Fibroblast of skin of abdomen (primary cell): Measurements from ENCODE around the gene JADE2. TPM values are rescaled to one million over a fixed set of nuclear protein-coding genes. Genes with fewer than 3 reads are reported as not detected.
"Not testable (repeated sequence)": the region's sequence is repeated elsewhere in the genome, so short reads cannot be mapped to it uniquely, and the experiment has no call there.

Experiments
- DNase-seq: peaks from one replicate; pipeline ENCODE4 v3.0.0-alpha.2; 2013
- polyA plus RNA-seq, 2 experiments: library from polyadenylated mRNA; unstranded; fragments of 120-200 nt; gene quantifications; one replicate each; pipeline ENCODE4 v1.2.1, GENCODE V29; 2013; ENCODE audit not compliant: insufficient read length in 2 of 2

The JADE2 gene
- 6.1 TPM for polyA plus RNA-seq (2013, experiment 1 of 2; ENCODE audit: insufficient read length)
- 5.8 TPM for polyA plus RNA-seq (2013, experiment 2 of 2; ENCODE audit: insufficient read length)

GRCh38 chr5:134524826-134525682 is at the start of gene JADE2:
Gene JADE2 (plus strand): TSS chr5:134525670. CDS start chr5:134535858, 10,188 bp downstream.
- DNase-seq = peak; percentile 71

- DNase-seq = no peak
Observed at GRCh38 chr5:134477462-134478245, 47.8 kb upstream of the JADE2 start.

DNA sequence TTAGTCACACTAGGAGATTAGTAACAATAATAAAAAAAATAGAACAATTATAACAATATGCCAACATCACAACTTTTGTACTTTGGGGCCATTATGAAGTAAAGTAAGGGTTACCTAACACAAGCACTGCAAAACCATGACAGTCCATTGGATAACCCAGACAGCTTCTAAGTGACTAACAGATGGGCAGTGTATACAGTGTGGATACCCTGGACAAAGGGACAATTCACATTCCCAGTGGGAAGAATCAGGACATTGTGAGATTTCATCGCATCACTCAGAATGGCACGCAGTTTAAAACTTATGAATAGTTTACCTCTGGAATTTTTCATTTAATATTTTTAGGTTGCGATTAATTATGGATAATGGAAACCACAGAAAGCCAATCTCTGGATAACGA is 45.6 kb upstream of the JADE2 start:
- DNase-seq = no peak

DNA sequence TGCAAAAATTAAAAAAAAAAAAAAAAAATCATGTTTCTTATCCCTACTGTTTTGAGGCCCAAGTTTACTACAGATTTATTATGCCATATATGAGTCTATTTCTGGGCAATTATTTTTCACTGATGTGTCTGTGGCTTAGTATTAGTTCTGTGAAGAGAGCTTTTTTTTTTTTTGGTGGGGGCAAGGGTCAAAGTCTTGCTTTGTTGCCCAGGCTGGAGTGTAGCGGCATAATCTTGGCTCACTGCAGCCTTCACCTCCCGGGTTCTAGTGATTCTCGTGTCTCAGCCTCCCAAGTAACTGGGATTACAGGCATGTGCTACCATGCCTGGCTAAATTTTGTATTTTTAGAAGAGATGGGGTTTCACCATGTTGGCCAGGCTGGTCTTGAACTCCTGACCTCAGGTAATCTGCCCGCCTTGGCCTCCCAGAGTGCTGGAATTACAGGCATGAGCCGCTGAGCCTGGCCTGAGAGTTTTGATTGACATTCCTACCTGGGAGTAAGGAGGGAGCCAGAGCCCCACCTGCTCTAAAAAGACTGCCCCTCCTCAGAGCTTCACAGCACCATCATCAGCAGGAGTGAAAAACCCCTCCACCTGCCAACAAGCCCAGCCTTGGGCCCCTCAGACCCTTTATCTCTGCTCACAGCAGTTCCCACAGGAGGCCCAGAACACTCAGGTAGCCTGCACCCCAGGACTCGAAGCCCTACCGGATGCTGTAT is 36.1 kb upstream of the JADE2 start:
- DNase-seq = no peak

DNA sequence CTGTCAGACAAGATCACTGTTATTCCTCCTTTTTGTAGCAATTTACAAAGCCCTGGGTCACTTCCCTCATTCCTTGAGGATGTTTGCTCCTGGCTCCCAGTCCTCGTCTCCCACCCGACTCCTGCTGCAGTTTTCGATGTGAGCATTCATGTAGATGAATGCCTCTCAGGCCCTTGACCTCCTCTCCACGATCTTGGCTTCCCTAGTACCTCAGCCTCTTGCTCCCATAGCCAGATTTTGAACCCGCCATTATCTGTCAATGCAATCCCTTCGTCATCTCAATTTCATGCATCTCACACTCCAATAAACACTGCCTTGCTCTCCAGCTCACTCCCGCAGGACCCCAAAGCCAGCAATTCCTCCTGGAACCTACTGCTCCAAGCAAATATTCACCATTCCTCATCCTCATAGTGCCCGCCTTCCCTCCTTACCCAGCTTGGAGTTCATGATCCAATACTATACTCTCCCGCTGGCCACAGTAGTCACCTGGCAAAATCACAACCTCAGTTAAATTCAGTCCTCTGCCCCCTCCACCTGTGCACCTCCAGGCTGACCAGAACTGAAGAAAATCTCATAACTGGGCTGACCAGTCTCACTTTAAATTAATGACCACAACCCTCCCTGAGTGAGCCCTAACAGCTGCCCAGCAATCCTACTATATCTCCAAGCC is 35.1 kb upstream of the JADE2 start:
- no peak for DNase-seq

DNA sequence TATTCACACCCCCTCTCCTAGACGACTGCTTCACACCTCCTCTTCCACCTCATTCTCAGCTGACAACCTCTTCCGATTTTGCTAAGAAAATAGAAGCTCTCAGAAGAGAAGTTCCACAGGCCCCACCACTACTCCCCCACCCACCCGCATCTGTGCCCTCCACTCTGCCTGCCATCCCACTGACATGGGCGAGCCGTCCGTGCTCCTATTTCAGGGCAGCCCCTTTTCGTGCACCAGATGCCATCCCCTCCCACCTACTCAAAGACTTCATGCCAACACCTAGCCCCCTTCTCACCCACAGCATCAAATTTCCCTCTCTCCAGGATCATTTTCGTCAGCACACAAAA is 34.6 kb upstream of the JADE2 start:
- no peak for DNase-seq

DNA sequence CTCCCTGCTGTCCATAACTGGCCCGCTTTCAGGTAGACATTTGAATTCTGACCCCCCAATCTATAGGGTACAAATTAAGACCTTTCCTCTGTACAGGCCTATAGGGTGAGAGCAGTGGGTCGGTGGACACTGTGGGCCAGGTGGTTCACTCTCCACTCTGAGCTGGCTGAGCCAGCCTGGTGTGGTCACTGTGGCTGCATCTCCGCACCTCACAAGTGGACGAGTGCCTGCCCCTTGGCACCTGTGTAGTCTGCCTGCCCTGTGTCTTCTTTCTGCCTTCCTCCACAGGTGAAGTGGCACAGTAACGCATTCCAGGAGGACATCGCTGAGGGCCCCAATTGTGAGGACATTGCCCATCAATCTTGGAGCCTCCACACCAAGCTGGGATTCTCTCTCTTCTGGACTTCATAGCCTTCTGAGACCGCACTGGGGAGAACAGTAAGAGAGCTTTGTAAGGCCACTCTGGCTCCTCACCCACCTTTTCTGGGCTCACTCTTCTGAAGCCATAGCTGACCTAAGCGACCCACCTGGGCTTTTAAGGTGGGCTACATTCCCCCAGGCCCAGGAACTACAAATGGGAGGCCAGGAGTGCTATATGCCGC is 33.5 kb upstream of the JADE2 start:
- no peak for DNase-seq

DNA sequence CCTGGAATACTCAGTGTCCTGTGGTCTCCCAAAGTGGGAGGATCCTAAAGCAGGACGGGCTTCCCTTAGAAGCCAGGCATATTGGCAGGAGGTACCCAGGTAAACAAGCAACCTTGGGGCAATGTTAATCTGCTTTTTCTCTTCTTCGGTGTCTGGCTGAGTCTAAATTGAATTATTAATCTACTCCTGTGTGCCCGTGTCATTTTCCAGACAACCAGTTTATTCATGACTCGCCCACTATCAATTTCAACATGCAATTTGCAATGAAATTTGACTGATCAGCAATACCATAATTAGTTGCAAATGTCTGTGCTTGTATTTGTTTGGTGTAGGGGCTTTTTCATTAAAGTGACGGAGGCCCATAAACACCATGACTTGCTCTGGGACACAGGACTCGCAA is 32.9 kb upstream of the JADE2 start:
- no peak for DNase-seq

- DNase-seq = no peak
Observed at GRCh38 chr5:134493461-134494055, 31.9 kb upstream of the JADE2 start.

DNA sequence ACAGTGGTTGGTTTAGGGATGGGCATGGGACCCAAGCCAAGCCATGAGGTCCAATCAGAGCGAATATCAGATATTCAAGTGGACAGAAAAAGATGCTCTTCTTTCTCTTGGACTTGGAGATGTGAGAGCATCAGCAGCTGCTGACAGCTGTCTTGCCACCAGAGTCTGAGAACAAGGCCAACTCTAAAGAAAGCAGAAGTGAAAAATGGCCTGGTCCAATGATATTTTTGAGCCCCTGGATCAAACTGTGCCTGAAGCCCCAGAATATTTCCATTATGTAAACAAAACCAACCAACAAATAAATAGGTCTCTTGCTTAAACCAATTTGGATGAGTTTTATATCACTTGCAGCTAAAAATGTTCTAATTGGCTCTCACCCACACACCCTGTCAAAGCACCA is 30.7 kb upstream of the JADE2 start:
- no peak for DNase-seq

DNA sequence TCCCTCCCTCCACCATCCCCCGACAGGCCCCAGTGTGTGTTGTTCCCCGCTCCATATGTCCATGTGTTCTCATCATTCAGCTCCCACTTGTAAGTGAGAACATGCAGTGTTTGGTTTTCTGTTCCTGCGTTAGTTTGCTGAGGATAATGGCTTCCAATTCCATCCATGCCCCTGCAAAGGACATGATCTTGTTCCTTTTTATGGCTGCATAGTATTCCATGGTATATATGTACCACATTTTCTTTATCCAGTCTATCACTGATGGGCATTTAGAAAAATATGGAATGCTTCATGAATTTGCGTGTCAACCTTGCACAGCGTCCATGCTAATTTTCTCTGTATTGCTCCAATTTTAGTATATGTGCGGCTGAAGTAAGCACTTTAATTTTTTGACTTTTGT is 25.6 kb upstream of the JADE2 start:
- not testable (repeated sequence) for DNase-seq

DNA sequence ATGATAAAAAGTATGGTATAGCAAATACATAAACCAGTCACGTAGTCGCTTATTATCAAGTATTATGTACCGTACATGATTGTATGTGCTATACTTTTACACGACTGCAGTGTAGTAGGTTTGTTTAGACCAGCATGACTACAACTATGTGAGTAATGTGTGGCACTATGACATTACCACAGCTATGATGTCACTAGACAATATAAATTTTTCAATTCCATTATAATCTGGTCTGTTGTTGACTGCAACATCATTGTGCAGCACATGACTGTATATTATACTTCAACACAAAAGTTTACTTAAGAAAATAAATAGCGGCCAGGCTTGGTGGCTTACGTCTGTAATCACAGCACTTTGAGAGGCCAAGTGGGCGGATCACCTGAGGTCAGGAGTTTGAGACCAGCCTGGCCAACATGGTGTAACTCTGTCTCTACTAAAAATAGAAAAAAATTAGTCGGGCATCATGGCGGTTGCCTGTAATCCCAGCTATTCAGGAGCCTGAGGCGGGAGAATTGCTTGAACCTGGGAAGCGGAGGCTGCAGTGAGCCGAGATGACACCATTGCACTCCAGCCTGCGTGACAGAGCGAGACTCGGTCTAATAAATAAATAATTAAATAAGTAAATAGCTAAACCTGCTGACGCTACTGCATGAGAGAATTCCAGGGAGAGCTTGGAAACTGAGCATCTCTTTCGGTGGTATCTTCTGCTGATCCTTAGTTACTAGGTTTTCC is 24.6 kb upstream of the JADE2 start:
- no peak for DNase-seq

DNA sequence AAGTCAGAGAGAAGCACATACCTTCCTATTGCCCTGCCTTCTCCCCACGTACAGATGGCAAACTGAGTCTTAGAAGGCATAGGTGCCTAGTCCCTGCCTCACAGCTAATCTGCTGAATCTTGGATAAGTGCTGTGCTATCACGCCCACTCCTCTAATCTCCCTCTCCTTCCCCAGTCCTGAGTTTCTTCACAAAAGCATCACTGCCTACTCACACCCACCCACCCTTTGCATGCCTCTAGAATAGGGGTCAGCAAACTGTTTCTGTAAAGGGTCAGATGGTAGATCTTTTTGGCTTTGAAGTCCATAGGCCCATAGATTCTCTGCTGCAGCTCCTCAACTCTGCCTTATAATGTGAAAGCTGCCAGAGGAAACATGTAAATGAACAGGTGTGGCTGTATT is 23.2 kb upstream of the JADE2 start:
- DNase-seq = no peak

DNA sequence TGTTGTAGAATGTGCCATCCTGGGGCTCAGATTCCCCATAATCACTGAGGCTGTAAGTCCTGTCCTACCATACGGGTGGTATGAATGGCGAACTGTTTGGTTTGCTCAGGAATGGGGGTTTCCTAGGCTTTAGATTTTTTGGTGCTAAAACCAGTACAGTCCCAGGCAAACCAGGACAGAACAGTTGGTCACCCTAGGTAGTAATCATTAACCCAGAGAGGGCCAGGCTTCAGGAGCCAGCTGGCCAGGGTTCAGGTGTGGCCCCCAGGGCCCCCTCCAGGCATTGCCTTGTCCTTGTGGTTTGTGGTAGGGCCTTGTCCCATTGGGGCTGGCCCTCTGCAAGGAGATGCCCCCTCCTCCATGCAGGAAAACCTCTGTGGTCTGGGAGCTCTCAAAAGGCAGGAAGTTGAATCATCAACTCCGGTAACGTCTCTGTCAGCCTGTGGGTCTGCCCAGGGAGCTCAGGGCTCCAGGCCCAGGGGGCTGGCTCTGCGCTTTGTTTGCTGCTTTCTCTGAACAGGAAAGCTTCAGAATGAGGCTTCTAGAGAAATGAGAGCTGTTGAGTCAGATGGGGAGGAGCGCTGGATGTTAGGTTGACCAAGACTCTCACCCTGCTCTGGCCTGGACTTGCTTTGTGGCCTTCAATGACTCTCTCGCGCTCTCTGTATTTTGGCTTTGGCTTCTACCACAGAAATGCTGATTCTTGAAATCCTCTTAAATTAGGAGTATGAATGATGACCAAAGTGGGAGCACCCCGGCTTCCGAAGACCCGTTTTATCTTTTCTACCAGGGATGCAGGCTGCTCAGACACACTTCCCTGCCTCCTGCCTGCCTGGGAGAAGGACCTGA is 22.2 kb upstream of the JADE2 start:
- DNase-seq = peak; percentile 97

- DNase-seq = peak; percentile 55
Observed at GRCh38 chr5:134503937-134504437, 21.5 kb upstream of the JADE2 start.

- DNase-seq = no peak
Observed at GRCh38 chr5:134504629-134505300, 20.7 kb upstream of the JADE2 start.

DNA sequence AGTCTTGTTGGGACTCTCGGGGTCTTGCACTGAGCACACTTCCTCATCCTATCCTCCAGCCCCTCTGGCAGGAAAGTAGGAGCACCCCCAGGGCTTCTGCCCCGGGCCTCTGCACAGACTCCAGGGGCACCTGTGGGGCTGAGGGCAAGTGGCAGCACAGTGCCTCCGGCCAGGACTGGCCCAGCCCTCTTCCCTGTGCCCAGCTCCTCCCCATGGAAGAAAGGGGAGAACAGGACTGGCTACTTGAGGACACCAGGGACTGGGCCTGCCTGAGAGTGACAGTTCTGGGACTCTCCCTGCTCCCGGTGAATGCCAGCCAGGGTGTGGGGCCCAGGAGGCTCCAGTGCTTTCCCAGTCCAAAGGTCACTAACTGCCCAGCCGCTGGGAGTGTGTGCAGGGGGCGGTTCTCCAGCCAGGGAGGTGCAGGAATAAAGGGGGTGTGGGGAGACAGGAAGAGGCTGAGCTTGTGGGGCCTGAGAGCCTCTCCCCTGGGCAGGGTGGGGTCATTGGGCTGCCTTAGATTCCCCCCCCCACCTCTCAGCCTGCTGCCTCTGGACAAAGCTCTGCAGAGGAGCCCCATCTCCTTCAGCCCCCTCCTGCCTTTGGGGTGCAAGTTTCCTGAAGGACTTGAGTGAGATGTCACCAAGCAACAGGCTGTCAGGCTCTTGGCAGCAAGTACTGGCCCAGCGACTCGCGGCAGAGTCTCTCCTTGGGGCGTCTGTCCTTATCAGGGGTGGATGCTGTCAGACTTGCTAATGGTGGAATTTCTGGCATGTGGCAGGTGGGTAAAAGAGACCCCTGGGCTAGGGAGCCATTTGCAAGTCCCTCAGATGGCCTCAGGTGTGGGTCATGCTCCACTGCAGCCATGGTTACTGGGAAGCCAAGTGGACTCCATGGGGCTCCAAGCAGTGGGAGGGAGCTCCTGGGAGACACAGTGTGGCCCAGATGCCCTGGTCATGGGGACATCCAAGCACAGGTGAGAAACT is 19.1 kb upstream of the JADE2 start:
- DNase-seq = no peak

- no peak for DNase-seq
Observed at GRCh38 chr5:134507452-134507851, 18.0 kb upstream of the JADE2 start.
